H1 (cell line): ENCODE measurements around the gene EIF2AK2. TPM values are rescaled to one million over a fixed set of nuclear protein-coding genes. Genes with fewer than 3 reads are reported as not detected.

Experiments
- CTCF ChIA-PET: fragments of 300-600 bp; sonication (Branson Sonifier 250); formaldehyde crosslinking; loops from one replicate; lab custom pipeline; 2021; ENCODE audit not compliant: partially characterized antibody; lab: Charles Lee
- POLR2A ChIA-PET: fragments of 300-600 bp; sonication (Branson Sonifier 250); formaldehyde crosslinking; loops from one replicate; lab custom pipeline; 2021; ENCODE audit warnings: inconsistent platforms; ENCODE audit not compliant: partially characterized antibody; lab: Charles Lee
- DNase-seq, 2 experiments: peaks; one replicate each; pipeline versions ENCODE4 v3.0.0 to v3.0.0-alpha.2; 2010 to 2022; ENCODE audit warnings: low spot score in 2 of 2, low read depth in 1 of 2, mixed read lengths in 1 of 2
- FAIRE-seq: peaks from 2 replicates; lab custom pipeline; 2011; peaks lifted over from hg19 to GRCh38; lab: Jason Lieb, UNC
- H2AFZ ChIP-seq: 2 replicates; pipeline ENCODE4 v1.8.1; 2012; ENCODE audit warnings: low read length, inconsistent platforms
- H2AK5ac ChIP-seq: 2 replicates; pipeline ENCODE4 v1.6.1; 2013; ENCODE audit warnings: low read depth, low read length
- H2BK120ac ChIP-seq: replicated peaks from 2 replicates; pipeline ENCODE3; 2013; ENCODE audit warnings: low read depth, low read length, inconsistent platforms
- H2BK12ac ChIP-seq: 2 replicates; pipeline ENCODE4 v1.6.1; 2013; ENCODE audit warnings: low read depth, low read length
- H2BK15ac ChIP-seq: 2 replicates; pipeline ENCODE4 v1.6.1; 2013; ENCODE audit warnings: low read length
- H2BK20ac ChIP-seq: 2 replicates; pipeline ENCODE4 v1.6.1; 2013; ENCODE audit warnings: low read length
- H2BK5ac ChIP-seq: 2 replicates; pipeline ENCODE4 v1.6.1; 2013; ENCODE audit warnings: low read depth, low read length
- H3K14ac ChIP-seq: 2 replicates; pipeline ENCODE4 v1.6.1; 2013; ENCODE audit warnings: inconsistent platforms; ENCODE audit not compliant: insufficient read length
- H3K18ac ChIP-seq: 2 replicates; pipeline ENCODE4 v1.6.1; 2013; ENCODE audit warnings: low read length; ENCODE audit errors: extremely low read depth
- H3K23ac ChIP-seq: 2 replicates; pipeline ENCODE4 v1.6.1; 2013; ENCODE audit warnings: inconsistent platforms; ENCODE audit not compliant: insufficient read length
- H3K23me2 ChIP-seq: 2 replicates; pipeline ENCODE4 v1.6.1; 2013; ENCODE audit warnings: low read depth, low read length
- H3K27ac ChIP-seq: 2 replicates; pipeline ENCODE4 v1.6.1; 2011; ENCODE audit warnings: low read depth, low read length, inconsistent platforms
- H3K27me3 ChIP-seq, 4 experiments: replicated peaks in 1 of 4; 1 replicate in 1 of 4; 2 replicates in 3 of 4; pipeline versions ENCODE4 v1.6.1 to v1.8.1; 2011 to 2013; ENCODE audit warnings: low read length in 3 of 4, mild to moderate bottlenecking in 3 of 4, inconsistent platforms in 2 of 4, mixed read lengths in 2 of 4, moderate library complexity in 1 of 4; ENCODE audit not compliant: control insufficient read depth in 3 of 4, insufficient read depth in 3 of 4; ENCODE audit errors: extremely low read depth in 1 of 4
- H3K36me3 ChIP-seq, 4 experiments: 2 replicates each; pipeline versions ENCODE4 v1.6.1 to v1.8.1; 2011 to 2013; ENCODE audit warnings: mild to moderate bottlenecking in 4 of 4, low read length in 3 of 4, moderate library complexity in 2 of 4, control low read depth in 1 of 4, inconsistent platforms in 1 of 4; ENCODE audit not compliant: insufficient read depth in 4 of 4, control insufficient read depth in 2 of 4
- H3K4ac ChIP-seq: replicated peaks from 2 replicates; pipeline ENCODE3; 2013; ENCODE audit warnings: low read length, low read depth, mixed read lengths, inconsistent platforms; ENCODE audit not compliant: insufficient read length
- H3K4me1 ChIP-seq, 4 experiments: replicated peaks in 1 of 4; 1 replicate in 1 of 4; 2 replicates in 3 of 4; pipeline versions ENCODE4 v1.6.1 to v1.8.1; 2011 to 2013; ENCODE audit warnings: low read length in 3 of 4, inconsistent platforms in 2 of 4, mixed read lengths in 1 of 4; ENCODE audit not compliant: insufficient read depth in 4 of 4, control insufficient read depth in 3 of 4
- H3K4me2 ChIP-seq, 2 experiments: 2 replicates each; pipeline versions ENCODE4 v1.6.1 to v1.8.1; 2011 to 2013; ENCODE audit warnings: low read depth in 2 of 2, low read length in 2 of 2, control low read depth in 1 of 2, inconsistent platforms in 1 of 2, mild to moderate bottlenecking in 1 of 2; ENCODE audit not compliant: insufficient read depth in 1 of 2
- H3K4me3 ChIP-seq, 4 experiments: fragments of 200-600, 300-600 bp in 1 of 4; sonication (generic), shearing (Covaris generic), sonication (Bioruptor Twin) in 1 of 4; 2 replicates each; pipeline versions ENCODE4 v1.5.1 to v1.8.1; 2011 to 2016; ENCODE audit warnings: low read length in 4 of 4, low read depth in 3 of 4, control low read depth in 2 of 4, inconsistent platforms in 2 of 4, mild to moderate bottlenecking in 2 of 4, mixed read lengths in 1 of 4, moderate library complexity in 1 of 4; ENCODE audit not compliant: insufficient read depth in 2 of 4; ENCODE audit errors: extremely low read depth in 1 of 4
- H3K56ac ChIP-seq: replicated peaks from 2 replicates; pipeline ENCODE3; 2013; ENCODE audit warnings: low read depth, mild to moderate bottlenecking, mixed read lengths, low read length, inconsistent platforms; ENCODE audit not compliant: insufficient read length
- H3K79me1 ChIP-seq: 2 replicates; pipeline ENCODE4 v1.6.1; 2013; ENCODE audit warnings: low read depth, low read length, control low read depth
- H3K79me2 ChIP-seq, 2 experiments: 2 replicates each; pipeline versions ENCODE4 v1.6.1 to v1.8.1; 2012 to 2013; ENCODE audit warnings: low read length in 2 of 2, mild to moderate bottlenecking in 2 of 2, inconsistent platforms in 1 of 2; ENCODE audit not compliant: insufficient read depth in 2 of 2, control insufficient read depth in 1 of 2
- H3K9ac ChIP-seq, 4 experiments: replicated peaks in 1 of 4; 1 replicate in 1 of 4; 2 replicates in 3 of 4; pipeline versions ENCODE4 v1.6.1 to v1.8.1; 2011 to 2013; ENCODE audit warnings: low read depth in 3 of 4, low read length in 3 of 4, control low read depth in 2 of 4, mild to moderate bottlenecking in 2 of 4, moderate library complexity in 2 of 4, inconsistent platforms in 1 of 4; ENCODE audit errors: extremely low read depth in 1 of 4
- H3K9me3 ChIP-seq, 2 experiments: 2 replicates each; pipeline versions ENCODE4 v1.6.1 to v1.8.1; 2012 to 2013; ENCODE audit warnings: mild to moderate bottlenecking in 2 of 2, moderate library complexity in 2 of 2, control low read depth in 1 of 2, inconsistent platforms in 1 of 2, low read depth in 1 of 2, low read length in 1 of 2, mixed read lengths in 1 of 2; ENCODE audit not compliant: insufficient read depth in 2 of 2
- H4K20me1 ChIP-seq, 2 experiments: replicated peaks in 1 of 2; 2 replicates each; pipeline versions ENCODE3 to v1.8.1; 2011 to 2013; ENCODE audit warnings: inconsistent platforms in 2 of 2, low read length in 2 of 2, mild to moderate bottlenecking in 1 of 2; ENCODE audit not compliant: insufficient read depth in 2 of 2, control insufficient read depth in 1 of 2
- H4K5ac ChIP-seq: 2 replicates; pipeline ENCODE4 v1.6.1; 2013; ENCODE audit warnings: low read length, low read depth, mixed read lengths, inconsistent platforms; ENCODE audit not compliant: insufficient read length
- H4K8ac ChIP-seq: 2 replicates; pipeline ENCODE4 v1.8.0; 2013; ENCODE audit warnings: mild to moderate bottlenecking, moderate library complexity, low read length, inconsistent platforms; ENCODE audit not compliant: insufficient read depth; ENCODE audit errors: extremely low read depth
- H4K91ac ChIP-seq: replicated peaks from 2 replicates; pipeline ENCODE3; 2013; ENCODE audit warnings: low read length, mixed read lengths, inconsistent platforms; ENCODE audit not compliant: insufficient read length
- GTF2F1 ChIP-seq: IDR thresholded peaks from 2 replicates; pipeline ENCODE4 v1.6.1; 2012; ENCODE audit warnings: low read depth, low read length, improper control_type of control experiment, borderline replicate concordance
- ZNF274 ChIP-seq: IDR thresholded peaks from 2 replicates; pipeline ENCODE4 v1.7.0; 2012; ENCODE audit warnings: low read length, borderline replicate concordance; ENCODE audit errors: extremely low read depth
- WGBS, 2 experiments: shearing (Covaris generic) in 1 of 2; methylation state at CpG; one replicate each; pipeline versions ENCODE4 v1.1.6 to v1.1.7; 2013 to 2015; ENCODE audit warnings: low lambda C conversion rate in 2 of 2, mixed read lengths in 2 of 2, inconsistent platforms in 1 of 2, low coverage in 1 of 2, missing lambda C conversion rate in 1 of 2; ENCODE audit not compliant: insufficient replicate concordance in 2 of 2, insufficient coverage in 1 of 2, insufficient read length in 1 of 2; ENCODE audit errors: extremely low coverage in 1 of 2, missing lambda C conversion rate in 1 of 2; 5-methylcytosine and 5-hydroxymethylcytosine counted together
- polyA plus RNA-seq, 7 experiments: library from polyadenylated mRNA; depleted of rRNA in 3 of 7; stranded (reverse) in 5 of 7; unstranded in 2 of 7; fragments of >200 nt in 5 of 7; fragments of 200-250 nt in 2 of 7; gene quantifications; 1 replicate in 5 of 7; 2 replicates in 1 of 7; 4 replicates in 1 of 7; pipeline versions ENCODE4 v1.2.1 to v1.2.3, GENCODE V29; 2011 to 2013; ENCODE audit warnings: missing spikeins in 2 of 7, mixed read lengths in 2 of 7
- total RNA-seq: library from RNA; stranded (reverse); fragmentation: NEBNext Ultra II Directional; extraction: Animal tissue kit (Norgen Biotek cat#: 25700); gene quantifications from 2 replicates; pipeline ENCODE4 v1.2.1, GENCODE V29; 2021

EIF2AK2 gene
- total and polyA plus RNA-seq, 2 of the 8 experiments (the other 6 are each of a cell fraction or from before 2014, with no cell fraction given): 13.1 to 46.9 TPM

- no peak overlapping the region for H3K4me3 ChIP-seq
- no peak overlapping the region for H3K27ac ChIP-seq
- H3K4ac ChIP-seq: no peak overlapping the region
- H2BK20ac ChIP-seq: no peak overlapping the region
- H4K91ac ChIP-seq: no peak overlapping the region
- no peaks in the 10 kb centered on the region for H3K23me2 ChIP-seq
- H4K5ac ChIP-seq: no peak overlapping the region
- no peak overlapping the region for H2BK15ac ChIP-seq
- no peak overlapping the region for H2AFZ ChIP-seq
- POLR2A ChIA-PET: no interaction called here
- H3K56ac ChIP-seq: no peak overlapping the region
- H4K8ac ChIP-seq: no peak overlapping the region
- WGBS, 2 experiments: 95% methylated on average over 1 of the region's 1 CpG; no CpG with 5 or more reads in 1 of the 2 experiments
- peaks cover 0 to 22% (median 11%) of the 10 kb centered on the region in 4 experiments; a peak in 7 of 8 replicates for H3K36me3 ChIP-seq
- H2BK12ac ChIP-seq: no peak overlapping the region
- no peak overlapping the region for H3K14ac ChIP-seq
- no peaks in the 10 kb centered on the region for H3K4me1 ChIP-seq
- H4K20me1 ChIP-seq: no peaks in the 10 kb centered on the region
- no peak for FAIRE-seq
- no peak overlapping the region for H3K4me2 ChIP-seq
- no peak overlapping the region for H3K23ac ChIP-seq
- H3K79me1 ChIP-seq: no peaks in the 10 kb centered on the region
- H2BK5ac ChIP-seq: no peak overlapping the region
- H3K18ac ChIP-seq: no peak overlapping the region
- H3K79me2 ChIP-seq: no peaks in the 10 kb centered on the region
- H3K27me3 ChIP-seq: no peaks in the 10 kb centered on the region
- H2AK5ac ChIP-seq: no peak overlapping the region
- H3K9me3 ChIP-seq: no peaks in the 10 kb centered on the region
- CTCF ChIA-PET: no interaction called here
- no peak overlapping the region for H3K9ac ChIP-seq
- DNase-seq: no peak
- H2BK120ac ChIP-seq: no peak overlapping the region
- TF ChIP-seq GTF2F1 (no peak), ZNF274 (no peak)
Measured at GRCh38 chr2:37117566-37117965, 39.2 kb downstream of the EIF2AK2 start.
